HG03521 (cell line): Measurements from ENCODE around the gene OSBPL7.
"Not testable (repeated sequence)": the region's sequence is repeated elsewhere in the genome, so short reads cannot be mapped to it uniquely, and the experiment has no call there.

Experiments
- ATAC-seq: cut with Tn5 transposase; IDR thresholded peaks from one replicate; pipeline ENCODE4 v1.9.1; 2021; ENCODE audit warnings: mild to moderate bottlenecking, moderate library complexity; ENCODE audit not compliant: unreplicated experiment

OSBPL7 gene

GRCh38 chr17:47776330-47777197 is 45.0 kb downstream of the OSBPL7 start:
- no peak for ATAC-seq

GRCh38 chr17:47774987-47775580 is 46.5 kb downstream of the OSBPL7 start:
- no peak for ATAC-seq

GRCh38 chr17:47774331-47774730 is 47.3 kb downstream of the OSBPL7 start:
- no peak for ATAC-seq

- ATAC-seq, result not testable (repeated sequence)
Measured at GRCh38 chr17:47773649-47774048, 47.9 kb downstream of the OSBPL7 start.

GRCh38 chr17:47763913-47764582 is 57.5 kb downstream of the OSBPL7 start:
- ATAC-seq, result no peak

GRCh38 chr17:47762728-47763127 is 58.9 kb downstream of the OSBPL7 start:
- ATAC-seq, result no peak

- ATAC-seq, result no peak
Measured at GRCh38 chr17:47760409-47761140, 61.0 kb downstream of the OSBPL7 start.

GRCh38 chr17:47757386-47757785 is 64.2 kb downstream of the OSBPL7 start:
- ATAC-seq, result no peak
